WTC11 (cell line): ENCODE measurements around the gene KRTAP5-9. TPM values are rescaled to one million over a fixed set of nuclear protein-coding genes. Genes with fewer than 3 reads are reported as not detected.
"Not testable (repeated sequence)": the region's sequence is repeated elsewhere in the genome, so short reads cannot be mapped to it uniquely, and the experiment has no call there.

ENCODE experiments used
- ATAC-seq: fragments of 200-7000 bp; cut with Tn5 transposase; 2 replicates; pipeline ENCODE4 v1.10.0; 2021; ENCODE audit warnings: mild to moderate bottlenecking, moderate library complexity
- CTCF ChIA-PET: fragments of 300-600 bp; sonication (Branson Sonifier 250); formaldehyde crosslinking; loops from one replicate; lab custom pipeline; 2021; ENCODE audit warnings: antibody characterized with exemption; lab: Charles Lee
- POLR2A ChIA-PET: fragments of 350-600 bp; sonication (Branson Sonifier 250); formaldehyde crosslinking; loops from one replicate; lab custom pipeline; 2021; ENCODE audit warnings: antibody characterized with exemption; lab: Charles Lee
- DNase-seq: peaks from one replicate; pipeline ENCODE4 v3.0.0; 2021; ENCODE audit warnings: low spot score
- H3K27ac Mint-ChIP-seq: 2 replicates; pipeline ENCODE4 v1.8.0; 2021; ENCODE audit warnings: mixed read lengths
- H3K27me3 Mint-ChIP-seq: 2 replicates; pipeline ENCODE4 v1.8.0; 2021; ENCODE audit warnings: low read depth, mild to moderate bottlenecking, moderate library complexity, mixed read lengths
- H3K36me3 Mint-ChIP-seq: 2 replicates; pipeline ENCODE4 v1.8.0; 2021; ENCODE audit warnings: mixed read lengths
- H3K4me1 Mint-ChIP-seq: 2 replicates; pipeline ENCODE4 v1.8.0; 2022; ENCODE audit warnings: mixed read lengths
- H3K4me3 Mint-ChIP-seq: 2 replicates; pipeline ENCODE4 v1.8.0; 2021; ENCODE audit warnings: mild to moderate bottlenecking, moderate library complexity, mixed read lengths
- H3K9me3 Mint-ChIP-seq: 2 replicates; pipeline ENCODE4 v1.8.0; 2021; ENCODE audit warnings: mixed read lengths
- FOXJ3 ChIP-seq: sonication (generic); formaldehyde crosslinking; IDR thresholded peaks from 2 replicates; pipeline ENCODE4 v1.9.0; 2021; ENCODE audit warnings: missing genetic modification reagents, mild to moderate bottlenecking, borderline replicate concordance
- FOXK1 ChIP-seq: sonication (generic); formaldehyde crosslinking; IDR thresholded peaks from 2 replicates; pipeline ENCODE4 v1.8.0; 2022; ENCODE audit warnings: mild to moderate bottlenecking, moderate library complexity, missing genetic modification reagents
- FOXP1 ChIP-seq: sonication (generic); formaldehyde crosslinking; IDR thresholded peaks from 2 replicates; pipeline ENCODE4 v1.8.0; 2022; ENCODE audit warnings: missing genetic modification reagents, mild to moderate bottlenecking, moderate library complexity, borderline replicate concordance
- GRHL2 ChIP-seq: fragments of 250-450 bp; sonication (Bioruptor Pico); IDR thresholded peaks from 2 replicates; pipeline ENCODE4 v1.8.0; 2022; ENCODE audit warnings: mild to moderate bottlenecking, moderate library complexity; ENCODE audit not compliant: insufficient replicate concordance, severe bottlenecking
- GTF2I ChIP-seq: fragments of 250-450 bp; sonication (Bioruptor Pico); conservative IDR thresholded peaks from 2 replicates; pipeline ENCODE4 v1.4.0; 2021; ENCODE audit warnings: mild to moderate bottlenecking
- JAZF1 ChIP-seq: fragments of 250-450 bp; sonication (Bioruptor Pico); IDR thresholded peaks from 2 replicates; pipeline ENCODE4 v1.9.0; 2021; ENCODE audit warnings: moderate library complexity, mild to moderate bottlenecking, inconsistent platforms
- MYBL2 ChIP-seq: sonication (generic); formaldehyde crosslinking; IDR thresholded peaks from 2 replicates; pipeline ENCODE4 v1.8.1; 2023; ENCODE audit warnings: mild to moderate bottlenecking, moderate library complexity, missing genetic modification reagents
- NR3C1 ChIP-seq: sonication (generic); formaldehyde crosslinking; conservative IDR thresholded peaks from 2 replicates; pipeline ENCODE4 v1.8.1; 2023; ENCODE audit warnings: low read depth, mild to moderate bottlenecking, missing genetic modification reagents
- SMAD3 ChIP-seq: sonication (generic); formaldehyde crosslinking; IDR thresholded peaks from 2 replicates; pipeline ENCODE4 v1.8.0; 2022; ENCODE audit warnings: missing genetic modification reagents, mild to moderate bottlenecking, borderline replicate concordance
- SP1 ChIP-seq: sonication (generic); formaldehyde crosslinking; conservative IDR thresholded peaks from 2 replicates; pipeline ENCODE4 v1.8.1; 2022; ENCODE audit warnings: missing genetic modification reagents
- TCF7 ChIP-seq: sonication (generic); formaldehyde crosslinking; IDR thresholded peaks from 2 replicates; pipeline ENCODE4 v1.8.0; 2022; ENCODE audit warnings: mild to moderate bottlenecking, low read depth, missing genetic modification reagents, moderate library complexity
- TEAD1 ChIP-seq: sonication (generic); formaldehyde crosslinking; IDR thresholded peaks from 2 replicates; pipeline ENCODE4 v1.8.0; 2022; ENCODE audit warnings: mild to moderate bottlenecking, missing genetic modification reagents
- TP53 ChIP-seq: sonication (generic); formaldehyde crosslinking; IDR thresholded peaks from 2 replicates; pipeline ENCODE4 v1.8.1; 2023; ENCODE audit warnings: mild to moderate bottlenecking, missing genetic modification reagents
- total RNA-seq: library from RNA; stranded (reverse); gene quantifications from 3 replicates; pipeline ENCODE4 v1.2.3, GENCODE V29; 2021
- TF ChIP-seq, protein P1 (sequence below): fragments of 250-450 bp; sonication (Bioruptor Pico); conservative IDR thresholded peaks from 2 replicates; pipeline ENCODE4 v1.9.0; 2021; ENCODE audit warnings: mild to moderate bottlenecking
- TF ChIP-seq, protein P2 (sequence below): sonication (generic); formaldehyde crosslinking; IDR thresholded peaks from 2 replicates; pipeline ENCODE4 v1.8.0; 2022; ENCODE audit warnings: mild to moderate bottlenecking, missing genetic modification reagents
- TF ChIP-seq, protein P3 (sequence below): sonication (generic); formaldehyde crosslinking; IDR thresholded peaks from 2 replicates; pipeline ENCODE4 v1.8.0; 2022; ENCODE audit warnings: mild to moderate bottlenecking, missing genetic modification reagents
- TF ChIP-seq, protein P4 (sequence below): fragments of 250-450 bp; sonication (Bioruptor Pico); IDR thresholded peaks from 2 replicates; pipeline ENCODE4 v1.9.0; 2021; ENCODE audit warnings: mild to moderate bottlenecking, borderline replicate concordance
- TF ChIP-seq, protein P5 (sequence below): sonication (generic); formaldehyde crosslinking; conservative IDR thresholded peaks from 2 replicates; pipeline ENCODE4 v1.8.1; 2022; ENCODE audit warnings: mild to moderate bottlenecking, missing genetic modification reagents
- TF ChIP-seq, protein P6 (sequence below): sonication (generic); formaldehyde crosslinking; IDR thresholded peaks from 2 replicates; pipeline ENCODE4 v1.8.0; 2022; ENCODE audit warnings: missing genetic modification reagents

The KRTAP5-9 gene
- total RNA-seq, 1 experiment from 2014 or later, result not detected

DNA sequence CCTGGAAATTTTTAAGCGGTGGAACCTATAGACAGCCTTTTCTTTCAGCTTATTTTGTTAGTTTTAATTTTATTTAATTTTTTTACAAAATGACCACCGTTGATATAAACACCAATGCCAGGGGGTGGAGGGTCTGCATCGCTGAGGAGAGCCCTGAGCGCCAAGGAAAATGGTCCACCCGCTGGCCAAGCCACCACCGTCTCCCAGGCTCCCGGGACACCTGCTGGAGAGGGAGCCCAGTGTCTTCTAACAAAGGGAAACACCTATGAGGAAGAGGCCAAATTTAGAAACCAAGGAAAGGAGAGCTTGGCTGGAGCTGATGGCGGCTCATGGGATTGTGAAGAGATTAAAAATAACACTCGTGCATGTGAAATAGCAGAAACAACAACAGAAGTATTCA, 10.7 kb upstream of the KRTAP5-9 start (continued):
- TF ChIP-seq, protein P1, sequence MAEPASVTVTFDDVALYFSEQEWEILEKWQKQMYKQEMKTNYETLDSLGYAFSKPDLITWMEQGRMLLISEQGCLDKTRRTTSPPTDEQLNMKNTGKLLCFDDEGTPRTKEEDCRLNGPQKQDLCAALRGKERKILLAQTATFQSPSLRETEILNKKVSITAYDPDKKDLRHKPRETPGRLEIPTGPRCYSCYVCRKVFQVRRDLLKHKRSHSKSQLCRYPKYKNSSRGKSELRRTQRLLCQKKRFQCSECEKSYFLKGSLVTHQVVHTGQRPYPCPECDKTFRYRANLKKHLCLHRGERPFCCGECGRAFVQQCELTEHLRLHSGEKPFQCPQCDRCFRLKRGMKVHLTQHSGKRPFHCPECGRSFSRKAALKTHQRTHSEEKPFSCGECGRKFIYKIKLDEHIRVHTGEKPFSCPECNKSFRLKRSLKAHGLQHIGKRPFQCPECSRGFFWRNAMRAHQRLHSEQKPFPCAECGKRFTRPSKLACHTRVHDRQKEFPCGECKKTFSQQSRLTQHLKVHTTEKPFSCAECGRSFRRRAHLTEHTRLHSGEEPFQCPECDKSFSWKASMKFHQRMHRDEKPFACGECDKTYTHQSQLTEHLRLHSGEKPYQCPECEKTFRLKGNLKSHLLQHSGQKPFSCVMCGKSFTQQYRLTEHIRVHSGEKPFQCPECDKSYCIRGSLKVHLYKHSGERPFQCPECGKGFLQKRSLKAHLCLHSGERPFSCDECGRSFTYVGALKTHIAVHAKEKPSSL (CRISPR knock-in tag), result no peak
- TF ChIP-seq MYBL2 (CRISPR knock-in tag), result no peak

DNA sequence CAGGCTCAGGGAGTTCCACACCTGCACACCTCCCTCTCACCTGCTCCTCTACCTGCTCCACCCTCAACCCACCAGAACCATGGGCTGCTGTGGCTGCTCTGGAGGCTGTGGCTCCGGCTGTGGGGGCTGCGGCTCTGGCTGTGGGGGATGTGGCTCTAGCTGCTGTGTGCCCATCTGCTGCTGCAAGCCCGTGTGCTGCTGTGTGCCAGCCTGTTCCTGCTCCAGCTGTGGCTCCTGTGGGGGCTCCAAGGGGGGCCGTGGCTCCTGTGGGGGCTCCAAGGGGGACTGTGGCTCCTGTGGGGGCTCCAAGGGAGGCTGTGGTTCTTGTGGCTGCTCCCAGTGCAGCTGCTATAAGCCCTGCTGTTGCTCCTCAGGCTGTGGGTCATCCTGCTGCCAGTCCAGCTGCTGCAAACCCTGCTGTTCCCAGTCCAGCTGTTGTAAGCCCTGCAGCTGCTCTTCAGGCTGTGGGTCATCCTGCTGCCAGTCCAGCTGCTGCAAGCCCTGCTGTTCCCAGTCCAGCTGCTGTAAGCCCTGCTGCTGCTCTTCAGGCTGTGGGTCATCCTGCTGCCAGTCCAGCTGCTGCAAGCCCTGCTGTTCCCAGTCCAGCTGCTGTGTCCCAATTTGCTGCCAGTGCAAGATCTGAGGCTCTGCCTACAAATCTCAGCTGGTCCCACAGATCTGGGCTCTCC, 10.1 kb upstream of the KRTAP5-9 start, which contains the start of gene KRTAP5-8:
Gene KRTAP5-8 (plus strand): TSS at position 49 of the 689 bp plus-strand sequence. CDS start 31 bp downstream, at position 80.
- CTCF ChIA-PET, result interaction anchor here (1.2 kb wide), 1 partner anchor 25 kb away, joined by 3 read pairs; no protein-coding TSS in a partner anchor
- H3K36me3 Mint-ChIP-seq, POLR2A ChIA-PET, DNase-seq, H3K27ac Mint-ChIP-seq, H3K4me1 Mint-ChIP-seq, H3K4me3 Mint-ChIP-seq, ATAC-seq, H3K27me3 Mint-ChIP-seq: not testable (repeated sequence)
- H3K9me3 Mint-ChIP-seq, result peaks cover 13% of the 10 kb centered on the region

DNA sequence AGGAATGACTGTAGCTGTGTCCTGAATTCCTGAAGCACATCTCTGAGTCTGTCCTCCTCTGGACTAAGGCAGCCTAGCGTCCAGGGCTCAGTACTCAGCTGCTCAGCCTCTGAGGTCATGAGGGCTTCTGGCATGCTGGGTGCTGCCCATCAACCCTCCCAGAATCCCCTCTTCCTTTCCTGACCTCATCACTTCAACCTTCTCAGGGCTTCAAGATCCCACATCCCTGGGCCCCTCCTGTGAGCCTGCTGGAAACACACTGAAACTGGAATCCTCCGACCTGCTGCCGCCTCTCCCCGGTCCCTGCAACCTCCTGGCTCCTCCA, 9.6 kb upstream of the KRTAP5-9 start:
- ChIA-PET CTCF (interaction anchor here (1.2 kb wide), 1 partner anchor 25 kb away, joined by 3 read pairs; no protein-coding TSS in a partner anchor), POLR2A (no interaction called here)
- Mint-ChIP-seq H3K4me3 (no peak overlapping the region), H3K36me3 (peaks cover 7% of the 10 kb centered on the region), H3K9me3 (peaks cover 13% of the 10 kb centered on the region), H3K27me3 (peaks cover 10% of the 10 kb centered on the region), H3K27ac (no peak overlapping the region), H3K4me1 (0 out of 2 replicates have a peak, but pooled peaks cover under 1% of the 10 kb centered on the region)
- ATAC-seq, result no peak
- DNase-seq, result no peak
- TF ChIP-seq NR3C1 (CRISPR knock-in tag) (no peak), SP1 (CRISPR knock-in tag) (no peak), TEAD1 (no peak), TP53 (CRISPR knock-in tag) (no peak), FOXJ3 (no peak), FOXK1 (CRISPR knock-in tag) (no peak), JAZF1 (CRISPR knock-in tag) (no peak), GTF2I (CRISPR knock-in tag) (no peak), FOXP1 (CRISPR knock-in tag) (no peak), TCF7 (CRISPR knock-in tag) (no peak), GRHL2 (CRISPR knock-in tag) (no peak), SMAD3 (CRISPR knock-in tag) (no peak)
- TF ChIP-seq, protein P2, sequence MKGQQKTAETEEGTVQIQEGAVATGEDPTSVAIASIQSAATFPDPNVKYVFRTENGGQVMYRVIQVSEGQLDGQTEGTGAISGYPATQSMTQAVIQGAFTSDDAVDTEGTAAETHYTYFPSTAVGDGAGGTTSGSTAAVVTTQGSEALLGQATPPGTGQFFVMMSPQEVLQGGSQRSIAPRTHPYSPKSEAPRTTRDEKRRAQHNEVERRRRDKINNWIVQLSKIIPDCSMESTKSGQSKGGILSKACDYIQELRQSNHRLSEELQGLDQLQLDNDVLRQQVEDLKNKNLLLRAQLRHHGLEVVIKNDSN (CRISPR knock-in tag), result no peak
- TF ChIP-seq, protein P3, sequence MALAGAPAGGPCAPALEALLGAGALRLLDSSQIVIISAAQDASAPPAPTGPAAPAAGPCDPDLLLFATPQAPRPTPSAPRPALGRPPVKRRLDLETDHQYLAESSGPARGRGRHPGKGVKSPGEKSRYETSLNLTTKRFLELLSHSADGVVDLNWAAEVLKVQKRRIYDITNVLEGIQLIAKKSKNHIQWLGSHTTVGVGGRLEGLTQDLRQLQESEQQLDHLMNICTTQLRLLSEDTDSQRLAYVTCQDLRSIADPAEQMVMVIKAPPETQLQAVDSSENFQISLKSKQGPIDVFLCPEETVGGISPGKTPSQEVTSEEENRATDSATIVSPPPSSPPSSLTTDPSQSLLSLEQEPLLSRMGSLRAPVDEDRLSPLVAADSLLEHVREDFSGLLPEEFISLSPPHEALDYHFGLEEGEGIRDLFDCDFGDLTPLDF (CRISPR knock-in tag), result no peak
- TF ChIP-seq, protein P4, sequence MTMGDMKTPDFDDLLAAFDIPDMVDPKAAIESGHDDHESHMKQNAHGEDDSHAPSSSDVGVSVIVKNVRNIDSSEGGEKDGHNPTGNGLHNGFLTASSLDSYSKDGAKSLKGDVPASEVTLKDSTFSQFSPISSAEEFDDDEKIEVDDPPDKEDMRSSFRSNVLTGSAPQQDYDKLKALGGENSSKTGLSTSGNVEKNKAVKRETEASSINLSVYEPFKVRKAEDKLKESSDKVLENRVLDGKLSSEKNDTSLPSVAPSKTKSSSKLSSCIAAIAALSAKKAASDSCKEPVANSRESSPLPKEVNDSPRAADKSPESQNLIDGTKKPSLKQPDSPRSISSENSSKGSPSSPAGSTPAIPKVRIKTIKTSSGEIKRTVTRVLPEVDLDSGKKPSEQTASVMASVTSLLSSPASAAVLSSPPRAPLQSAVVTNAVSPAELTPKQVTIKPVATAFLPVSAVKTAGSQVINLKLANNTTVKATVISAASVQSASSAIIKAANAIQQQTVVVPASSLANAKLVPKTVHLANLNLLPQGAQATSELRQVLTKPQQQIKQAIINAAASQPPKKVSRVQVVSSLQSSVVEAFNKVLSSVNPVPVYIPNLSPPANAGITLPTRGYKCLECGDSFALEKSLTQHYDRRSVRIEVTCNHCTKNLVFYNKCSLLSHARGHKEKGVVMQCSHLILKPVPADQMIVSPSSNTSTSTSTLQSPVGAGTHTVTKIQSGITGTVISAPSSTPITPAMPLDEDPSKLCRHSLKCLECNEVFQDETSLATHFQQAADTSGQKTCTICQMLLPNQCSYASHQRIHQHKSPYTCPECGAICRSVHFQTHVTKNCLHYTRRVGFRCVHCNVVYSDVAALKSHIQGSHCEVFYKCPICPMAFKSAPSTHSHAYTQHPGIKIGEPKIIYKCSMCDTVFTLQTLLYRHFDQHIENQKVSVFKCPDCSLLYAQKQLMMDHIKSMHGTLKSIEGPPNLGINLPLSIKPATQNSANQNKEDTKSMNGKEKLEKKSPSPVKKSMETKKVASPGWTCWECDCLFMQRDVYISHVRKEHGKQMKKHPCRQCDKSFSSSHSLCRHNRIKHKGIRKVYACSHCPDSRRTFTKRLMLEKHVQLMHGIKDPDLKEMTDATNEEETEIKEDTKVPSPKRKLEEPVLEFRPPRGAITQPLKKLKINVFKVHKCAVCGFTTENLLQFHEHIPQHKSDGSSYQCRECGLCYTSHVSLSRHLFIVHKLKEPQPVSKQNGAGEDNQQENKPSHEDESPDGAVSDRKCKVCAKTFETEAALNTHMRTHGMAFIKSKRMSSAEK (CRISPR knock-in tag), result no peak
- TF ChIP-seq, protein P5, sequence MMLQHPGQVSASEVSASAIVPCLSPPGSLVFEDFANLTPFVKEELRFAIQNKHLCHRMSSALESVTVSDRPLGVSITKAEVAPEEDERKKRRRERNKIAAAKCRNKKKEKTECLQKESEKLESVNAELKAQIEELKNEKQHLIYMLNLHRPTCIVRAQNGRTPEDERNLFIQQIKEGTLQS, result no peak
- TF ChIP-seq, protein P6, sequence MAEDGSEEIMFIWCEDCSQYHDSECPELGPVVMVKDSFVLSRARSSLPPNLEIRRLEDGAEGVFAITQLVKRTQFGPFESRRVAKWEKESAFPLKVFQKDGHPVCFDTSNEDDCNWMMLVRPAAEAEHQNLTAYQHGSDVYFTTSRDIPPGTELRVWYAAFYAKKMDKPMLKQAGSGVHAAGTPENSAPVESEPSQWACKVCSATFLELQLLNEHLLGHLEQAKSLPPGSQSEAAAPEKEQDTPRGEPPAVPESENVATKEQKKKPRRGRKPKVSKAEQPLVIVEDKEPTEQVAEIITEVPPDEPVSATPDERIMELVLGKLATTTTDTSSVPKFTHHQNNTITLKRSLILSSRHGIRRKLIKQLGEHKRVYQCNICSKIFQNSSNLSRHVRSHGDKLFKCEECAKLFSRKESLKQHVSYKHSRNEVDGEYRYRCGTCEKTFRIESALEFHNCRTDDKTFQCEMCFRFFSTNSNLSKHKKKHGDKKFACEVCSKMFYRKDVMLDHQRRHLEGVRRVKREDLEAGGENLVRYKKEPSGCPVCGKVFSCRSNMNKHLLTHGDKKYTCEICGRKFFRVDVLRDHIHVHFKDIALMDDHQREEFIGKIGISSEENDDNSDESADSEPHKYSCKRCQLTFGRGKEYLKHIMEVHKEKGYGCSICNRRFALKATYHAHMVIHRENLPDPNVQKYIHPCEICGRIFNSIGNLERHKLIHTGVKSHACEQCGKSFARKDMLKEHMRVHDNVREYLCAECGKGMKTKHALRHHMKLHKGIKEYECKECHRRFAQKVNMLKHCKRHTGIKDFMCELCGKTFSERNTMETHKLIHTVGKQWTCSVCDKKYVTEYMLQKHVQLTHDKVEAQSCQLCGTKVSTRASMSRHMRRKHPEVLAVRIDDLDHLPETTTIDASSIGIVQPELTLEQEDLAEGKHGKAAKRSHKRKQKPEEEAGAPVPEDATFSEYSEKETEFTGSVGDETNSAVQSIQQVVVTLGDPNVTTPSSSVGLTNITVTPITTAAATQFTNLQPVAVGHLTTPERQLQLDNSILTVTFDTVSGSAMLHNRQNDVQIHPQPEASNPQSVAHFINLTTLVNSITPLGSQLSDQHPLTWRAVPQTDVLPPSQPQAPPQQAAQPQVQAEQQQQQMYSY (CRISPR knock-in tag), result no peak
